ENCODE data around the gene LPCAT1.

- TF ChIP-seq, protein P1, sequence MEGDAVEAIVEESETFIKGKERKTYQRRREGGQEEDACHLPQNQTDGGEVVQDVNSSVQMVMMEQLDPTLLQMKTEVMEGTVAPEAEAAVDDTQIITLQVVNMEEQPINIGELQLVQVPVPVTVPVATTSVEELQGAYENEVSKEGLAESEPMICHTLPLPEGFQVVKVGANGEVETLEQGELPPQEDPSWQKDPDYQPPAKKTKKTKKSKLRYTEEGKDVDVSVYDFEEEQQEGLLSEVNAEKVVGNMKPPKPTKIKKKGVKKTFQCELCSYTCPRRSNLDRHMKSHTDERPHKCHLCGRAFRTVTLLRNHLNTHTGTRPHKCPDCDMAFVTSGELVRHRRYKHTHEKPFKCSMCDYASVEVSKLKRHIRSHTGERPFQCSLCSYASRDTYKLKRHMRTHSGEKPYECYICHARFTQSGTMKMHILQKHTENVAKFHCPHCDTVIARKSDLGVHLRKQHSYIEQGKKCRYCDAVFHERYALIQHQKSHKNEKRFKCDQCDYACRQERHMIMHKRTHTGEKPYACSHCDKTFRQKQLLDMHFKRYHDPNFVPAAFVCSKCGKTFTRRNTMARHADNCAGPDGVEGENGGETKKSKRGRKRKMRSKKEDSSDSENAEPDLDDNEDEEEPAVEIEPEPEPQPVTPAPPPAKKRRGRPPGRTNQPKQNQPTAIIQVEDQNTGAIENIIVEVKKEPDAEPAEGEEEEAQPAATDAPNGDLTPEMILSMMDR (IDR thresholded peaks at IDR 0.05) = no peak
- TF ChIP-seq POLR2A (IDR thresholded peaks at IDR 0.05) = no peak
Observed at GRCh38 chr5:1508659-1509290, 15.0 kb downstream of the LPCAT1 start.

All from testis (tissue), 2 donors.